Measurements from ENCODE around the gene PLXNA2.

Gene PLXNA2

DNA sequence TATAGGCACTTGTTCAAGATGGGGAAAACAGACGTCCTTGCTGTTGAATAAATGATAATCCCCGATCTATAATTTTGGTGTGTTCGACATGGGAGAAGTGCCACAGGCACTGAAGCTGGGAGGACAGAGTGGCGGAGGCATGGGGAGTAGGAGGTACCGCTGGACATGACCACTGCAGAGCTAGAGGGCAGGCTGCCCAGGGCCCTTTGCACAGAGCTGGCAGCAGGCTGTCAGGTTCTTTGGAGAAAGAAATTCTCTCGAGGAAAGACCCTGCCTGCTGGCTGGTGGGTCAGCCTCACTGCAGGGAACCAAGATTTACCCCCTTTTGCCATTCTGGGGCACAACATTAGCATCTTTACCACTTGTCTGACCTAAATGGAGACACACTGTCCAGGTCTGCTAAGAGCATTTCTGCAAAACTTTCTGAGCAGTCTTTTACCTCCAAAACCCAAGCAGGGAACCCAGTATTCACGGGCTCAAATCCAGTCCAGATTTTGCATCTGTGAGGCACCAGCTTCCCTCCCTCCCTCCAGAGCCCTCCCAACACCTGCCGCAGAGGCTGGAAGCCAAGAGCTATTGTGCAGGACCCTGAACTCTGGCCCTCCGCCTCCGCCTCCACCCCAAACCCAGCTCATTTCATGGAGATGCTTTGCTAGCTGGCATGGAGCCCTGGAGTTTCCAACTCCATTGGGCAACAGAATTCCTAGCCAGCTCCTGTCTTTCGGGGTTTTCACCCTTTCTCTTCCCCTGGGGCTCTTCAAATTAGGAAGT is 142.3 kb downstream of the PLXNA2 start:
- Histone ChIP-seq H3K36me3 (ENCODE audit: low read depth) (no peaks in the 10 kb centered on the region), H3K27ac (ENCODE audit: poor library complexity, severe bottlenecking) (no peak overlapping the region), H3K4me3 (ENCODE audit: severe bottlenecking) (no peak overlapping the region), H3K27me3 (ENCODE audit: insufficient read depth, poor library complexity, severe bottlenecking) (no peaks in the 10 kb centered on the region), H3K4me1 (ENCODE audit: insufficient read depth, poor library complexity, severe bottlenecking) (no peaks in the 10 kb centered on the region), H3K9me3 (ENCODE audit: severe bottlenecking) (no peaks in the 10 kb centered on the region)
- DNase-seq (ENCODE audit: low spot score): no peak
- TF ChIP-seq, protein P1, sequence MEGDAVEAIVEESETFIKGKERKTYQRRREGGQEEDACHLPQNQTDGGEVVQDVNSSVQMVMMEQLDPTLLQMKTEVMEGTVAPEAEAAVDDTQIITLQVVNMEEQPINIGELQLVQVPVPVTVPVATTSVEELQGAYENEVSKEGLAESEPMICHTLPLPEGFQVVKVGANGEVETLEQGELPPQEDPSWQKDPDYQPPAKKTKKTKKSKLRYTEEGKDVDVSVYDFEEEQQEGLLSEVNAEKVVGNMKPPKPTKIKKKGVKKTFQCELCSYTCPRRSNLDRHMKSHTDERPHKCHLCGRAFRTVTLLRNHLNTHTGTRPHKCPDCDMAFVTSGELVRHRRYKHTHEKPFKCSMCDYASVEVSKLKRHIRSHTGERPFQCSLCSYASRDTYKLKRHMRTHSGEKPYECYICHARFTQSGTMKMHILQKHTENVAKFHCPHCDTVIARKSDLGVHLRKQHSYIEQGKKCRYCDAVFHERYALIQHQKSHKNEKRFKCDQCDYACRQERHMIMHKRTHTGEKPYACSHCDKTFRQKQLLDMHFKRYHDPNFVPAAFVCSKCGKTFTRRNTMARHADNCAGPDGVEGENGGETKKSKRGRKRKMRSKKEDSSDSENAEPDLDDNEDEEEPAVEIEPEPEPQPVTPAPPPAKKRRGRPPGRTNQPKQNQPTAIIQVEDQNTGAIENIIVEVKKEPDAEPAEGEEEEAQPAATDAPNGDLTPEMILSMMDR (IDR thresholded peaks at IDR 0.05; ENCODE audit: poor library complexity, severe bottlenecking): no peak
- no peak for ATAC-seq (ENCODE audit: low read depth)

DNA sequence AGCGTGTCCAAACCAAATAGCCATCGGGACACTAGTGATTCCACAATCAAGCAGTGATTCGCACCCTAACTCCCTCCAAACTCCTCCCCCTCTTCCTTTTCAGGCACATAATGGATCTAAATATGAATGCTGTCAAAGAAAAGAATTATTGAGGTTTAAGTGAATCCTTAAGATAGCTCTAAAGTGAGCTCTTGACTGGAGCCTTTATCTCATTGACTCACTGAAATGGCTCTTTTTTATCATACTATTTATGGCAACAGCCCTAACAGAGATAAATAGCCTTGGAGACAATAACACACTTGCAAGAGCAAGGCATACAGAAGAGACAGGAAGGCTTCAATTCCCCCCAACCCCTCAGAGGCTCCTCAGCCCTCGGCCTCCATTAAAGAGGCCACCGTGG is 143.3 kb downstream of the PLXNA2 start:
- Histone ChIP-seq H3K27ac (ENCODE audit: poor library complexity, severe bottlenecking) (no peak overlapping the region), H3K4me1 (ENCODE audit: insufficient read depth, poor library complexity, severe bottlenecking) (no peaks in the 10 kb centered on the region), H3K27me3 (ENCODE audit: insufficient read depth, poor library complexity, severe bottlenecking) (no peaks in the 10 kb centered on the region), H3K4me3 (ENCODE audit: severe bottlenecking) (no peak overlapping the region), H3K36me3 (ENCODE audit: low read depth) (no peaks in the 10 kb centered on the region), H3K9me3 (ENCODE audit: severe bottlenecking) (no peaks in the 10 kb centered on the region)
- DNase-seq (ENCODE audit: low spot score) (no peak), ATAC-seq (ENCODE audit: low read depth) (no peak)
- TF ChIP-seq, protein P1 (IDR thresholded peaks at IDR 0.05; ENCODE audit: poor library complexity, severe bottlenecking): no peak

DNA sequence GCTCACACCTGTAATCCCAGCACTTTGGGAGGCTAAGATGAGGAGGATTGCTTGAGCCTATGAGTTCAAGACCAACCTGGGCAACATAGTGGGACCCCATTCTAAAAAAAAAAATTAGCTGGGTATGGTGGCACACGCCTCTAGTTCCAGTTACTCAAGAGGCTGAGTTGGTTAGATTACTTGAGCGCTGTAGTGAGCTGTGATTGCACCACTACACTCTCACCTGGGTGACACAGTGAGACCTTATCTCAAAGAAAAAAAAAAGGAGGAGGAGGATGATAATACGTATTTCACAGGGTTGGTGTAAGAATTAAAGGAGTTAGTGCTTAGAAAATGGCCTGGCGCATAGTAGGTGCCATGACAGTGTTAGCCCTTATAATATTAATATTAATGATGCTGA is 144.1 kb downstream of the PLXNA2 start:
- ATAC-seq (ENCODE audit: low read depth) (no peak), DNase-seq (ENCODE audit: low spot score) (no peak)
- TF ChIP-seq, protein P1 (IDR thresholded peaks at IDR 0.05; ENCODE audit: poor library complexity, severe bottlenecking): no peak
- Histone ChIP-seq H3K9me3 (ENCODE audit: severe bottlenecking) (no peaks in the 10 kb centered on the region), H3K27ac (ENCODE audit: poor library complexity, severe bottlenecking) (no peak overlapping the region), H3K4me1 (ENCODE audit: insufficient read depth, poor library complexity, severe bottlenecking) (no peaks in the 10 kb centered on the region), H3K36me3 (ENCODE audit: low read depth) (no peaks in the 10 kb centered on the region; the same call in 1 of the 2 replicates), H3K4me3 (ENCODE audit: severe bottlenecking) (no peak overlapping the region), H3K27me3 (ENCODE audit: insufficient read depth, poor library complexity, severe bottlenecking) (no peaks in the 10 kb centered on the region)

DNA sequence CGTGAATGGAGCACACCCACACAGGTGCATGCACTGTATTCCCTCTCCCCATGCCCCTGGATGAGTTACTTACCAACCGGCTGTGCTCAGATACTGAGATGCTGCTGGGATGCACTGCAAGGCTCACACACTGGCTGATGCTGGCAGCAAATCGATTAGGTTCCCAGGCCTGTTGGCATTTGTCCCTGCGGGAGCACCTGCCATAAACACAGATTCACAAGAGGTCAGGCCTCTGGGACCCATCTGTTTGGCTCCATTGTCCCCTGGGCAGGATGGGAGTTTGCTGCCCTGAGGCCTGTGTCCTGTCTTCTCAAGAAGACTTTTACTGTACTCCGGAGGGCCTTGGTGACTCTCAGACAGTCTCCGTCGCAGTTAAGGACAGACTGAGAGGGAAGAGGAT is 145.4 kb downstream of the PLXNA2 start:
- Histone ChIP-seq H3K9me3 (ENCODE audit: severe bottlenecking) (no peaks in the 10 kb centered on the region), H3K27ac (ENCODE audit: poor library complexity, severe bottlenecking) (no peak overlapping the region), H3K36me3 (ENCODE audit: low read depth) (peaks cover 4% of the 10 kb centered on the region), H3K27me3 (ENCODE audit: insufficient read depth, poor library complexity, severe bottlenecking) (no peaks in the 10 kb centered on the region), H3K4me3 (ENCODE audit: severe bottlenecking) (no peak overlapping the region), H3K4me1 (ENCODE audit: insufficient read depth, poor library complexity, severe bottlenecking) (no peaks in the 10 kb centered on the region)
- TF ChIP-seq, protein P1 (IDR thresholded peaks at IDR 0.05; ENCODE audit: poor library complexity, severe bottlenecking): no peak
- DNase-seq (ENCODE audit: low spot score) (no peak), ATAC-seq (ENCODE audit: low read depth) (no peak)
